DND-41 (cell line): ENCODE data around the gene CSNK2A1.

Experiments used
- EZH2 ChIP-seq: IDR thresholded peaks from 3 replicates; pipeline ENCODE4 v1.6.1; 2012; ENCODE audit warnings: borderline replicate concordance, low read depth, mild to moderate bottlenecking, moderate library complexity, low read length, inconsistent platforms; ENCODE audit not compliant: severe bottlenecking
- TF ChIP-seq, protein P1 (sequence below): IDR thresholded peaks from 2 replicates; pipeline ENCODE4 v1.5.1; 2012; ENCODE audit warnings: borderline replicate concordance, low read length, moderate library complexity, mild to moderate bottlenecking; ENCODE audit not compliant: poor library complexity, severe bottlenecking; ENCODE audit errors: extremely low read depth

GRCh38 chr20:528923-529604 lies 14.5 kb downstream of the CSNK2A1 start:
- TF ChIP-seq, protein P1, sequence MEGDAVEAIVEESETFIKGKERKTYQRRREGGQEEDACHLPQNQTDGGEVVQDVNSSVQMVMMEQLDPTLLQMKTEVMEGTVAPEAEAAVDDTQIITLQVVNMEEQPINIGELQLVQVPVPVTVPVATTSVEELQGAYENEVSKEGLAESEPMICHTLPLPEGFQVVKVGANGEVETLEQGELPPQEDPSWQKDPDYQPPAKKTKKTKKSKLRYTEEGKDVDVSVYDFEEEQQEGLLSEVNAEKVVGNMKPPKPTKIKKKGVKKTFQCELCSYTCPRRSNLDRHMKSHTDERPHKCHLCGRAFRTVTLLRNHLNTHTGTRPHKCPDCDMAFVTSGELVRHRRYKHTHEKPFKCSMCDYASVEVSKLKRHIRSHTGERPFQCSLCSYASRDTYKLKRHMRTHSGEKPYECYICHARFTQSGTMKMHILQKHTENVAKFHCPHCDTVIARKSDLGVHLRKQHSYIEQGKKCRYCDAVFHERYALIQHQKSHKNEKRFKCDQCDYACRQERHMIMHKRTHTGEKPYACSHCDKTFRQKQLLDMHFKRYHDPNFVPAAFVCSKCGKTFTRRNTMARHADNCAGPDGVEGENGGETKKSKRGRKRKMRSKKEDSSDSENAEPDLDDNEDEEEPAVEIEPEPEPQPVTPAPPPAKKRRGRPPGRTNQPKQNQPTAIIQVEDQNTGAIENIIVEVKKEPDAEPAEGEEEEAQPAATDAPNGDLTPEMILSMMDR, result no peak
- TF ChIP-seq EZH2, result no peak
